ENCODE measurements around the gene SSX7. TPM values are rescaled to one million over a fixed set of nuclear protein-coding genes. Genes with fewer than 3 reads are reported as not detected.
"Not testable (repeated sequence)": the region's sequence is repeated elsewhere in the genome, so short reads cannot be mapped to it uniquely, and the experiment has no call there.

Gene SSX7, protein sequence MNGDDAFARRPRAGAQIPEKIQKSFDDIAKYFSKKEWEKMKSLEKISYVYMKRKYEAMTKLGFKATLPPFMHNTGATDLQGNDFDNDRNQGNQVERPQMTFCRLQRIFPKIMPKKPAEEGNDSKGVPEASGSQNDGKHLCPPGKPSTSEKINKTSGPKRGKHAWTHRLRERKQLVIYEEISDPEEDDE
- polyA plus RNA-seq (2013, experiment 1 of 2; ENCODE audit: insufficient read length), result not detected
- polyA plus RNA-seq (2013, experiment 2 of 2; ENCODE audit: insufficient read length), result not detected

DNA sequence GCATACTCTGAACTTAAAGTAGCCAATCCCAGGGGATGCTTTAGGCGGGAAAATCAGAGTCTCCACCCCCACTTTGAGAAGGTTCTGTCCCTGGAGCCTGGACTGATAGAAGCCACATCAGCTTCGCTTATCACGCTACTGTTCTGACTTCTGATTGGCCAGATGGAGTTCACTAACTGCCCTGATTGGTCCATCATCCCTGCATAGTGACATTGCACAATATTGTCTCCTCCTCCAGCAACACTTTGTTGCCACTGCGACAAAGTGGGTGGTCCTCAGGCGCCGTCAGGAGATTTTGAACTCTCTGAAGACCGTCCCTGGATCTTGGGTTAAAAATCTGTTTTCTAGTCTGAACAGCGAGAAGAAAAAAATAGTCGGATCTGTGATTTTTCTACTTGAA lies at the start of gene SSX7:
Gene SSX7 (minus strand): TSS at position 101 of the 400 bp plus-strand sequence. CDS start 1,428 bp downstream, outside the sequence.
- DNase-seq, result not testable (repeated sequence)

DNA sequence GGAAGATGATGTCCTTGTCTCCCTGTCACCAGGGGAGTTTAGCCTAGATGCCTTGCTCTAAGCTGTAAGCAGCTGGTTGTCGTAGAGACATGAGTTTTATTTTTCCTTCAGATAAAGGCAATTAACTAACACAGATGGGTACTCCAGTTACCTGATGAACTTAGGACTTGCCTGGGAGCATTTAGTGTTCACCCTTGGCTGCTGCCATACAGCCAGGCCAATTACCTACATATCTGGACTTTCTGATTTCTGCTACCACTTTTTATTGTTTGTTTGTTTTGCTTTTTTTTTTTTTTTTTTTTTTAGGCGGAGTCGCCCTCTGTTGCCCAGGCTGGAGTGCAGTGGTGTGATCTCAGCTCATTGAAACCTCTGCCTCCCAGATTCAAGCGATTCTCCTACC lies 37.3 kb upstream of the SSX7 start:
- DNase-seq, result not testable (repeated sequence)

DNA sequence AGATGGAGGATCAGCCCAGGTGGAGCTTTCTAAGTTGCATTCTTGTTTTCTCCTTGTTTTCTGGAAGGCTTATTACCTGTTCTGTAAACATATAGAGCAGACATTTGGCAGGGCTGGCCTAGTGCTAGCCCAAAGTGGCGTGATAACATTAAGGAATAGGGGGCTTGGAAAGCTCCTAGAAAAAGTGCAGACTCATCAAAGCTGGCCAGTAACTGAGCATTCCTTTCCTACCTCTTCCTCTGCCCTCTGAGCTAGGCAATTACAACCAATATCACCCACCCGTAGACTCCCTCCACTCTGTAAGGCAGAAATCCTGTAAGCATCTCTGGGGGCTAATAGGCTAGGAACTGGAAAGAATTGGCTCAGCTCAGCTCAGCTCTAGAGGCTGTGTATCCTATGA lies 7.5 kb upstream of the SSX7 start:
- not testable (repeated sequence) for DNase-seq

DNA sequence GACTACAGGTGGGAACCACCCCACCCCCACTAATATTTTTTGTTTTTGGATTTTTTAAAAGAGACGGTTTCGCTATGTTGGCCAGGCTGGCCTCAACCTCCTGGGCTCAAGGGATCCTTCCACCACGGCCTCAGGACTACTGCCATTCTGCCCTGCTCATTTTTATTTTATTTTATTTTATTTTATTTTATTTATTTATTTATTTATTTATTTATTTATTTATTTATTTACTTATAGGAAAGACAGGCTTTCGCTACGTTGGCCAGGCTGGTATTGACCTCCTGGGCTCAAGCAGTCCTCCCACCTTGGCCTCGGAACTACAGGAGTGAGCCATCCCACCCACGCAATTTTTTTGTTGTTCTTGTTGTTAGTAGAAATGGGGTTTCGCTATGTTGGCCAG lies 775 bp upstream of the SSX7 start:
- DNase-seq, result not testable (repeated sequence)

DNA sequence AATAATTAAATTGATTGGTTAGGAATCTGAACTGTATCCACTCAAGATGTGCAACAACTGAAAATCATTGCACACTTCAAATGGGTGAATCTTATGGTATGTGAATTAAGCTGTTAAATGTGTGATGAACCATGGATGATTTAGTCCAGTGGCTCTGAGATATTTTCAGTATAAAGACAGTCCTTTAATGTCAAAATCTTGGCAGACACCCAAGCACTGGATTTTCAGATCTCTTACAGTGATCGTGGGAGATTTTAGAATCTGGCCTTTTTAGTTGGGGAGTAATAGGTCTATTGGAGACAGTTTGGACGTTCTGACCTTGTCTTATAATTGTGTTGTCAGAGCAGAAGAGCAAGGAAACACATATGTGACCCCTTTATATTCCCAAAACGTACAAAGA lies 4.0 kb downstream of the SSX7 start:
- DNase-seq, result not testable (repeated sequence)

DNA sequence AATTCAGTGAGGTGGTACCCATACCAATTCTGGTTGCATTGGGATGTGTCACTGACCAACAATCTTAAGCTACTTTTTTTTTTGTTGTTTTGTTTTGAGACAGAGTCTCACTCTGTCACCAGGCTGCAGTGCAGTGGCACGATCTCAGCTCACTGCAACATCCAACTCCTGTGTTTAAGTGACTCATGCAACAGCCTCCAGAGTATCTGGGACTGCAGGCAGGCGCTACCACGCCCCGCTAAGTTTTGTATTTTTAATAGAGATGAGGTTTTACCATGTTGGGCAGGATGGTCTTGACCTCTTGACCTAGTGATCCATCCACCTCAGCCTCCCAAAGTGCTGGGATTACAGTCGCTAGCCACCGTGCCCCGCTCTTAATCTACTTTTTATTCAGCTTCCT lies 5.7 kb downstream of the SSX7 start:
- not testable (repeated sequence) for DNase-seq

DNA sequence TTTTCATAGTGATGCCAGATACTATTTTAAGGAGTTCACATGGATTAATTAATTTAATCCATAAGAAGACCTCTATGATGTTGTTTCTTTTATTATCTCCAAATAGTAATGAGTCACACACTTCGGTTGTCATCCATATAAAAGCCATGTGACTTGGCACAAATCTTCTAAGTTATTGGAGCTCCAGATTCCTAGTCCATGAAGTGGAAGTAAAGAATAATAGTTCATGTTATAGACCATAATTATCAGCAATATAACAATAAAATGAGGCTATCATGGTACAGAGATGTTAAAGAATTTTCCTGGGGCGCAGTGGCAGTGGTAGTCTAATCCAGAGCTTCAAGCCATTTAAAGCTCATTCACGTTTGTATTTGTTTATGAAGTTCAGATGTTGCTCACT lies 26.2 kb downstream of the SSX7 start:
- DNase-seq, result not testable (repeated sequence)

DNA sequence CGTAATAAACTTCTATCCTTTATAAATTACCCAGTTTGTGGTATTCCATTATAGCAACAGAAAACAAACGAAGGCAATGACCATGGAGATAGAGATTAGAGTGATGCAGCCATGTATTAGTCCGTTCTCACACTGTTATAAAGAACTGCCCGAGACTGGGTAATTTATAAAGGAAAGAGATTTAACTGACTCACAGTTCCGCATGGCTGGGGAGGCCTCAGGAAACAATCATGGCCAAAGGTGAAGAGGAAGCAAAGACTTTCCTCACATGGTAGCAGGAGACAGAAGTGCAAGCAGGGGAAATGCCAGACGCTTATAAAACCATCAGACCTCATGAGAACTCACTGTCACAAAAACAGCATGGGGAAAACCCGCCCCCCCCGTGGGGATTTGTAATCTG lies 34.0 kb downstream of the SSX7 start:
- DNase-seq, result not testable (repeated sequence)

DNA sequence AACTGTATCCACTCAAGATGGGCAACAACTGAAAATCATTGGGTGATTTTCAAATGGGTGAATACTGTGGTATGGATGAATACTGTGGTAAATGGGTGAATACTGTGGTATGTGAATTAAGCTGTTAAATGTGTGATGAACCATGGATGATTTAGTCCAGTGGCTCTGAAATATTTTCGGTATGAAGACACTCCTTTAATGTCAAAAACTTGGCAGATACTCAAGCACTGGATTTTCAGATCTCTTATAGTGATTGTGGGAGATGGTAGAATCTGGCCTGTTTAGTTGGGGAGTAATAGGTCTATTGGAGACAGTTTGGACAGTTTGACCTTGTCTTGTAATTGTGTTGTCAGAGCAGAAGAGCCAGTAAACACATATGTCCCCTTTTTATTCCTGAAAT lies 45.7 kb downstream of the SSX7 start:
- peak; percentile 0 for DNase-seq

DNA sequence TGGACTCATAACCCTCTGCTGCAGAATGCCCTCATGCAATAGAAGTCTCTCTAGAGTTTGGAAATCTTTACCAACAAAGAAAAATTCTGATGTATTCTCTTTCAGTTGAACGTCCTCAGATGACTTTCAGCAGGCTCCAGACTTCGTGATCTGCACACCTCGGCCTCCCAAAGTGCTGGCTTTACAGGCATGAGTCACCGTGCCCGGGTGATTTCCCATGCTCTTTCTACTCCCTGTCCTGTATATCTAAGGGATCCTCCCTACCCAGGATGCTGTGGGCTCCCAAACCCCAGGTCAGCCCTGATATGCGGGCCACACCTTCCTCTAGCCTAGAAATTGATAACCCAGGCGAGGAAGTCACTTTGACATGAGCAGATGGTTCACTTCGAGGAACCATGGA lies 51.5 kb downstream of the SSX7 start:
- not testable (repeated sequence) for DNase-seq

DNA sequence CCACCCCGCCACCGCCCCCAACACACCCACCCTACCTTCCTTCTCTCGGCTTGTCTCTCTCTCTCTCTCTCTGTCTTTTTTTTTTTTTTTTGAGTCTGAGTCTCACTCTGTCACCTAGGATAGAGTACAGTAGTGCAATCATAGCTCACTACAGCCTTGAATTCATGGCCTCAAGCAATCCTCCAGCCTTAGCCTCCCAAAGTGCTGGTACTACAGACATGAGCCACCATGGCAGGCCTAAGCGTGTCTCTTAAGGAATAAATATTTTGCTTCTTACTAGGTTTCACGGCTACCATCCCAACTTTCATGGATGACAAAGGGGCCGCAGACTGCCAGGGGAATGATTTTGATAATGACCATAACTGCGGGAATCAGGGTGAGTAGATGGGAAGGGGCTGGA lies 55.8 kb downstream of the SSX7 start:
- DNase-seq, result no peak

DNA sequence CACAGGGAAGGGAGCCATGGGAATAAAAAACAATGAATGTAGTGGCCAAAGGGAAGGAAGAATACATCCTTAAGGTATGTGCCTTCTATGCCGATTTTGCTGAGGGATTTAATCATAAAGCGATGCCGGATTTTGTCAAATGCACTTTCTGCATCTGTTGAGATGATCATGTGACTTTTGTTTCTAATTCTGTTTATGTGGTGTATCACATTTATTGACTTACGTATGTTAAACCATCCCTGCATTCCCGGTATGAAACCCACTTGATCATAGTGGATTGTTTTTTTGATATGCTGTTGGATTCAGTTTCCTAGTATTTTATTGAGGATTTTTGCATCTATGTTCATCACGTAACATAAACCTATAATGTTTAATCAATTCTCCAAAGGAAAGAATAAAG lies 60.0 kb downstream of the SSX7 start:
- no peak for DNase-seq

All from fibroblast of skin of abdomen (primary cell).